GM19025 (cell line): ENCODE results near the gene GPC2.
"Not testable (repeated sequence)": the region's sequence is repeated elsewhere in the genome, so short reads cannot be mapped to it uniquely, and the experiment has no call there.

Experiments
- ATAC-seq: cut with Tn5 transposase; IDR thresholded peaks from one replicate; pipeline ENCODE4 v1.9.1; 2021; ENCODE audit warnings: mild to moderate bottlenecking, low read depth, moderate library complexity; ENCODE audit not compliant: unreplicated experiment

The GPC2 gene

GRCh38 chr7:100208911-100209408, 31.8 kb upstream of the GPC2 start:
- ATAC-seq: peak; percentile 69

- no peak for ATAC-seq
Observed at GRCh38 chr7:100204454-100204853, 27.3 kb upstream of the GPC2 start.

DNA sequence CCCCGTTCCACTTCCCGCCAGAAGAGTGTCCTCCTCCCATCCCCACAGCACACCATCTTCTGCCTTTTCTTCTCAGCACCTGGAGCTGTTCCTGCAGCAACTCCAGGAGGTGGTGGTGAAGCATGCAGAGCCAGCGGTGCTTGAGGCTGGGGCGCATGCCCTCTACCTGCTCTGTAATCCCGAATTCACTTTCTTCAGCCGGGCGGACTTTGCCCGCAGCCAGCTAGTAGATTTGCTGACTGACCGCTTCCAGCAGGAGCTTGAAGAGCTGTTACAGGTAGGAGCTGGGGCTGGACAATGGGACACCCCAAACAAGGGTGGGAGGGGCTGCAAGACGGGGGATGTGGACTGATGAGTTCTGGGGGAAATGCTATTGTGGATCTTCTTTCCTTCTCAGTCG, 23.5 kb upstream of the GPC2 start:
- ATAC-seq: no peak

GRCh38 chr7:100198266-100198665, 21.1 kb upstream of the GPC2 start:
- ATAC-seq: no peak

GRCh38 chr7:100195901-100196322, 18.7 kb upstream of the GPC2 start:
- not testable (repeated sequence) for ATAC-seq

GRCh38 chr7:100195222-100195621, 18.0 kb upstream of the GPC2 start:
- ATAC-seq: no peak

DNA sequence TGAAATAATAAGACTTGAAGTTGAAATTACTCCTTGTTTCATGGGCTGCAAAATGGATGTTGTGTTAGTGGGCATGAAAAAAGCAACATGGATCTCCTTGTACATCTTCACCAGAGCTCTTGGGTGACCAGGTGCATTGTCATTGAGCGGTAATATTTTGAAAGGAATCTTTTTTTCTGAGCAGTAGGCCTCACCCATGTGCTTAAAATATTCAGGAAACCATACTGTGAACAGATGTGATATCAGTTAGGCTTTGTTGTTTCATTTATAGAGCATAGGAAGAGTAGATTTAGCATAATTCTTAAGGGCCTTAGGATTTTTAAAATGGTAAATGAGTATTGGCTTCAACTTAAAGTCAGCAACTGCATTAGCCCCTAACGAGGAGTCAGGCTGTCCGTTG, 15.8 kb upstream of the GPC2 start:
- no peak for ATAC-seq

GRCh38 chr7:100192281-100192862, 15.2 kb upstream of the GPC2 start:
- not testable (repeated sequence) for ATAC-seq

DNA sequence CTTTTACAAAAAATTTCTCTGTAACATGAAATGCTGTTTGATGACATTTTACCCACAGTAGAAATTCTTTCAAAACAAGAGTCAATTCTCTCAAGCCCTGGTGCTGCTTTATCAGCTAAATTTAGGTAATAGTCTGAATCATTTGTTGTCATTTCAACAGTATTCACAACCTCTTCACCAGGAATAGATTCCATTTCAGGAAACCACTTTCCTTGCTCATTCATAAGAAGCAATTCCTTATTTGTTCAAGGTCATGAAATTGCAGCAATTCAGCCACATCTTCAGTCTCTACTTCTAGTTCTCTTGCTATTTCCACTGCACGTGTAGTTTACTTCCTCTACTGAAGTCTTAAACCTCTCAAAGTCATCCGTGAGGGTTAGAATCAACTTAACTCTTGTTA, 14.6 kb upstream of the GPC2 start:
- ATAC-seq: no peak

DNA sequence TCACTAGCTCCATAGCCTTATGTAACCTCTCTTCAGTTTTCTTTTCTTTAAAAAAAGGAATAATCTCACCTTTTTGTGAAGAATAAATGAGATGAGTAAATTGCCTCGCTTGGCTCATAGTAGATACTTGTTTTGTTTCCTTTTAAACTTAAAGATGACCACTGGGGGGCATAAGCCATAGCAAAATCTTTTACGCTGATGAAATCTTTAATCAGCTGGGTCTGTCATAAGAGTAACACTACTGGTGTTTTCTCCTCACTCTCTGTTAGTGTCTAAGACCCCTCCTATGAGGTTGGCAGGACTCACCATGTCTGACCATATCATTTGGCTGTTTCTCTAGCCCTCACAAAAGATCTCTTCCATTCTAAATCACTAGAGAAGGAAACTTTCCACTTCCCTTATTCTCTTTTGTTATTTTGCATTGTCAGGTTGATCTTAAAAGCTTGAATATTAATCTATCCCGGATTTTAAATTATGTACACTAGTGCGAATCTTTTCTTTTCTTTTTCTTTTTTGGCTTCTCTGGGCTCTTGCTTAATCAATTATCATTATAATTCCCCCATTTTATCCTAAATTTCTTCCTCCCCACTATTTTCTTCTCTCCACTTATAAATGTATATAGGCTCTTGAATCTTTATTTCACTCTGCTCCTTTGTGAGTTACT, 13.0 kb upstream of the GPC2 start:
- no peak for ATAC-seq

DNA sequence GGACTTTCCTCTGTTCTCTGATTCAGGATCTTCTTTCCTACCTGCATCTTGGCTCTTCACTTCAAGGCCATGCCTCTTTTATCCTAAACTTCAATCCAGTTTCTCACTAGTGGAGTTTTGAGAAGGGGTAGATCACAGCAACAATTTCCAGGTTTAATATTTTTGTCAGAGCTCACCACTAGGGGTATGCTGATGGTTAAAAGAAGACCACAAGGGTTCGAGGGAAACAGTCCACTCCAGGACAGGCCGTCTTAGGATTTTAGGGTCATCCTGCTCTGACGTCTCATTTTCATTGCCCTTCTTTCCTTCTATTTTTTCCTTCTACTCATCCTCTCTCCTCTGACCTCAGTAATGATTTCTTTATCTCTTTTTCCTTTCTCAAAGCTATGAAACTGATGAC, 11.9 kb upstream of the GPC2 start:
- no peak for ATAC-seq

DNA sequence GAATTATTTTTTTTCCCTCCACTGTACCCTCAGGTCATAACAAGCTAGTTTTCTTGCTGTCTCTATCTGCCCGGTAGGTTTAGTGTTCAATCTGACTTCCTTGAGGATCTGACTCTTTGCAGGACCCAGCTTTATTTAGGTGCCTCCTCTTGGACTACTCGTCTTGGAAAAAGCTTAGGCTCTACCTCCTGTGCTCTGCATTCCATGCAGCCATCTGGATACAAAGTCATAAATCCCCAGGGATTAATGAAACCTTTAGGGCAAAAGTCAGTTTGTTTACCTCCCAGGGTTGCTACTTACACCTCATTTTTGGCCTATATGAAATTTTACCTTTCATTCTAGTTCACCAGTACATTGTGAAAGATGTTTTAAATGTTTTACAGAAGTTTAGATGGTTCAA, 8.5 kb upstream of the GPC2 start:
- ATAC-seq: no peak

DNA sequence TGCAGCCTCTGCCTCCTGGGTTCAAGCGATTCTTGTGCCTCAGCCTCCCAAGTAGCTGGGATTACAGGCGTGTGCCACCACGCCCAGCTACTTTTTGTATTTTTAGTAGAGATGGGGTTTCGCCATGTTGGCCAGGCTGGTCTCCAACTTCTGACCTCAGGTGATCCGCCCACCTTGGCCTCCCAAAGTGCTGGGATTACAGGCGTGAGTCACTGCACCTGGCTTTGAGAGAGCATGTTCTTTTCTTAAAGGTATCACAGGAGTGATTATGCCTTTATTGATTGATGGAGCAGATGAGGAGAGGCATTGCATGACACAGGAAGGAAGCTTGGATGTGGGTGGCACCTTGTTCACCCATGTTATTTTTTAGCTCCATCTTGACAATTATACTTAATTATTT, 5.9 kb upstream of the GPC2 start:
- ATAC-seq: not testable (repeated sequence)

- not testable (repeated sequence) for ATAC-seq
Observed at GRCh38 chr7:100182616-100183015, 5.4 kb upstream of the GPC2 start.

DNA sequence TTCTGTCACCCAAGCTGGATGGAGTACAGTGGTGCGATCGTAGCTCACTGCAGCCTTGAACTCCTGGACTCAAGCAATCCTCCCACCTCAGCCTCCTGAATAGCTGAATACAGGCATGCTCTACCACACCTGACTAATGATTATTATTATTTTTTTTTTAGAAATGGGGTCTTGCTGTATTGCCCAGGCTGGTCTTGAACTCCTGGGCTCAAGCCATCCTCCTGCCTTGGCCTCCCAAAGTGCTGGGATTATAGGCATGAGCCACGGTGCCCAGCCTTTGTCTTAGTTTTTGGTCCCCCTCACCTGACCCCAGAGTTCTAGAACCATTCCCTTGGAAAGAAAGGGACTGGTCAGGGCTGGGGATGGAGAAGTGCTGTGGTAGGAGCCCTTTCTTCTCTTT, 2.9 kb upstream of the GPC2 start:
- ATAC-seq: not testable (repeated sequence)

DNA sequence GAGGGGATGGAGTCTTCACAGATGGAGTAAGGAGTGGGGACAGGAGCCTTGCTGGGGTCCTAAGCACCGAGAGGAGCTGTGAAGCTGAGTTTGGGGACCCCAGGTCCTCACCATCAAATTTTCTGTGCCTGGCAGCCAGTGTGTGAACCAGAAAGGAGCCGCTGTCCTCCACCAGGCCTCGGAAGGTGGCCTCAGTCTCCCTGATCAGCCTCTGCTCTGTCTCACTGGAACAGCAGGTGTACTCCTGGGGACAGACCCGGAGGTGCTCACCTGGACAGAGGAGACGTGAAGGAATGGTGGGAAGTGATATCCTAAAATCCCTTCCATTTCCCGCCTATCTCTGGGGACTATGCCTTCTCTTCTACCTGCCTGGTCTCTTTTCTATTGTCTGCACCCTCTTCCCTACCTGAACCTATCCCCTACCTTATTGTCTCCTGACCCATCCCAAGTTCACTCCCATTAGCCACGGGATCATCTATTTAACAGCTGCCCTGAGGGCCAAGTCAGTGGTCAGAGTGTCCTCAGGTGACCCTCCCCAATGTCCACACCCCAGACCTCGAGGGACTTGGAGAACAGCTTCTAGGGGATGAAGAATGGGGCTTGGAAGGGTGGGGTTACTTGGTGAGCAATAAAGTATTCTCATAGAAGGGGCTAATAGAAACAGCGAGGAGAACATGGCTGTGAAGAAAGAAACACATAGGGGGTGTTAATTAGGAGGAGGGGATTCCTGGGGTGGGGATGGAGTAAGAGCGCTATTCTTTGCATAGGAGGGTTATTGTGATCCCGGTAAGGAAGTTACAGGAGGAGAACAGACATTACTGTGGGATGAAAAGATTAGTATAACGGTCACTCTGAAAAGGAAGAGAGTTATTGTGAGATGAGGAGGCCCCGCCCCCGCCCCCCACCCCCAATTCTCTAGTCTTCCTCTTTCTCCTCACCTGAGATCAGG, 811 bp downstream of the GPC2 start:
- no peak for ATAC-seq

DNA sequence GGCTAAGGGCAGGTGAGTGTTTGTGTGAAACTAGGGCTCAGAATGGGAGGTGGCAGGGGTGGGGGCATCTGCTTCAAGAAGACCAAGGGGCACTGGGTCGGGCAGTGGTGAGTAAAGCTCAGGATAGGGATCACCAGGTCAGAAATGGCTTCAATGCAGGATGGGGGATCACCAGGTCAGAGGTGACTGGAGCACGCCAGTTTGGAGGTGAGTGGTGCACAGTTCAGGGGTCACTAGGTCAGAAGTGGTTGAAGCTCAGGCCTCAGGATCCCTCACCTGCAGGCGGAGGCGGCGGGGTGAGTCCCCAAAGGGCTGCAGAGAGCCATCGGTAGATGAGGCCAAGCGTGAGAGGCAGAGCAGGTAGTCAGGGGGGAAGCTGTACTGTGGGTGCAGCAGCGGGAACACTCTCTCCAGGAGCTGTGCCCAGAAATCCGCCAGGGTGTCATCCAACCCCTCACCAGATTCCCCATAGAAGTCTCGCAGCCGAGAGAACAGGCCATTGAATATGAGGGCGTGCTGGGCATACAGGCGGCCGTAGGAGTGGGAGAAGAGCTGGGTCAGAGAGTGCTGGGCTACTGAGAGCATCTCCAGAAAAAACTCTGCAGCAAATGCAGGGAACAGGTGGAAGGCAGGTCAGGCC, 1.8 kb downstream of the GPC2 start:
- no peak for ATAC-seq

- no peak for ATAC-seq
Observed at GRCh38 chr7:100174582-100174981, 2.6 kb downstream of the GPC2 start.

- no peak for ATAC-seq
Observed at GRCh38 chr7:100173806-100174495, 3.2 kb downstream of the GPC2 start.

DNA sequence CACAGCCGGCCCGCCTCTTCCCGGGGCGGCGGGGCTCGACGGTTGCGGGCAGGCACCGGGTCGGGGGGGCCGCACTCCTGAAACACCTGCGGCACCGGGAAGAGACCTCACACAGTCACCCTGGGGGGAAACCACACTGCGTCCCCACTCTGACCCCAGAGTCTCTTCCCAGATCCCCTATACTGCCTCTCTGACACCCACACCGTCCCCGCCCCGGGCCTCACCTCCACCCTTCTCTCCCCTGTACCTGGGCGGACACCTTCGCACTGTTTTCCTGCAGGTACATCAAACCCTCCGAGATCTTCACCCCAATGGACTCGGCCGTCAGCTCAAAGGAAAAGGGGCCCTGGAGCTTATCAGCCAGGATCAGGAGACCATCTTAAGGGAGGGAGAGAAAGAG, 5.3 kb downstream of the GPC2 start:
- ATAC-seq: no peak
